ENCODE data around the gene KRT222. TPM values are rescaled to one million over a fixed set of nuclear protein-coding genes. Genes with fewer than 3 reads are reported as not detected.
A peak's percentile ranks its signal among the peaks of the same experiment; 100 is the strongest.

KRT222 gene
- total and polyA plus RNA-seq, 2 of the 13 experiments (the other 11 are each of a cell fraction or from before 2014, with no cell fraction given), result not detected

DNA sequence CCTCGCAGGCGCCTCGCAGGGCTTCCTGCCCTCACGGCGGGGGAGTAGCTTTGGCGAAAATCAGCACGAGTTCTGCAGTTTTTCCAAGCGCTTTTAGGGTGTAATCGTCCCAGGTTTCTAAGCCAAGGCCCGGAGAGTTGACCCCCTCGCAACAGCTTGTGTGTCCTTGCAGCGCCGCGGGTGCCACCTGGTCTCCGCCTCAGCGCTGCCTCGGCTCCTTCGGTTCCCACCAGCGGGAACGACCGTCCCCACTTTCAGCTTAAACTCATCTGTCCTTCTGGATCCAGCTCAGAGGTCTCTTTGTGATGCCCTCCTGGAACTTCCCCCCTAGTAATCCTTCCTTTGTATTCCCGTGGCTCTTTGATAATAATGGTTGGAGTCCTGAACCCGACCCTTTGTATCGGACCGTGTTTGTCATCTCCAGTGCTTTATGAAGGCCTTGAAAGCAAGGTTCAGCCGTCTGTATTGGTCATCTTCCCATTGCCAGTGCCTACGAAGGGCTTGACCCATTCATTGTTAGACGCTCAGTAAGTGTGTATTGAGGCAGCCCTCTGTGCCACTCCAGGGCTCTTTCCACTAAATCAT, 16.5 kb downstream of the KRT222 start (continued):
- TF ChIP-seq HOXA5 (CRISPR knock-in tag; IDR thresholded peaks at IDR 0.05) (no peak), RXRA (CRISPR knock-in tag; IDR thresholded peaks at IDR 0.05) (0 out of 2 replicates have a peak, but pooled peaks have one; percentile 19), ZBTB20 (CRISPR knock-in tag; IDR thresholded peaks at IDR 0.05; ENCODE audit: borderline replicate concordance, low read depth) (peak; percentile 6; the same call in 1 of the 2 replicates), TAF1 (CRISPR knock-in tag; IDR thresholded peaks at IDR 0.05) (0 out of 2 replicates have a peak, but pooled peaks have one; percentile 53), ATF5 (CRISPR knock-in tag; IDR thresholded peaks at IDR 0.05; ENCODE audit: low read depth) (0 out of 2 replicates have a peak, but pooled peaks have one; percentile 72), HES4 (CRISPR knock-in tag; IDR thresholded peaks at IDR 0.05; ENCODE audit: borderline replicate concordance) (no peak), LCORL (IDR thresholded peaks at IDR 0.05) (no peak), LCORL (CRISPR knock-in tag; IDR thresholded peaks at IDR 0.05) (0 out of 2 replicates have a peak, but pooled peaks have one; percentile 16), ZNF552 (CRISPR knock-in tag; IDR thresholded peaks at IDR 0.05; ENCODE audit: borderline replicate concordance) (0 out of 2 replicates have a peak, but pooled peaks have one; percentile 45), THAP11 (CRISPR knock-in tag; IDR thresholded peaks at IDR 0.05) (no peak), ZNF550 (CRISPR knock-in tag; IDR thresholded peaks at IDR 0.05; ENCODE audit: borderline replicate concordance) (0 out of 2 replicates have a peak, but pooled peaks have one; percentile 0), CCDC6 (CRISPR knock-in tag; IDR thresholded peaks at IDR 0.05) (0 out of 2 replicates have a peak, but pooled peaks have one; percentile 32), ZUFSP (CRISPR knock-in tag; IDR thresholded peaks at IDR 0.05; ENCODE audit: borderline replicate concordance) (no peak), TBP (CRISPR knock-in tag; IDR thresholded peaks at IDR 0.05) (no peak), THAP8 (CRISPR knock-in tag; IDR thresholded peaks at IDR 0.05; ENCODE audit: borderline replicate concordance) (no peak), ARHGAP35 (CRISPR knock-in tag; IDR thresholded peaks at IDR 0.05; ENCODE audit: borderline replicate concordance) (0 out of 2 replicates have a peak, but pooled peaks have one; percentile 47), ZNF746 (CRISPR knock-in tag; IDR thresholded peaks at IDR 0.05) (0 out of 2 replicates have a peak, but pooled peaks have one; percentile 26), FOXC1 (CRISPR knock-in tag; IDR thresholded peaks at IDR 0.05; ENCODE audit: borderline replicate concordance) (no peak; the same call in 1 of the 2 replicates), ZNF33B (CRISPR knock-in tag; IDR thresholded peaks at IDR 0.05) (0 out of 2 replicates have a peak, but pooled peaks have one; percentile 49)
- TF ChIP-seq, protein P1, sequence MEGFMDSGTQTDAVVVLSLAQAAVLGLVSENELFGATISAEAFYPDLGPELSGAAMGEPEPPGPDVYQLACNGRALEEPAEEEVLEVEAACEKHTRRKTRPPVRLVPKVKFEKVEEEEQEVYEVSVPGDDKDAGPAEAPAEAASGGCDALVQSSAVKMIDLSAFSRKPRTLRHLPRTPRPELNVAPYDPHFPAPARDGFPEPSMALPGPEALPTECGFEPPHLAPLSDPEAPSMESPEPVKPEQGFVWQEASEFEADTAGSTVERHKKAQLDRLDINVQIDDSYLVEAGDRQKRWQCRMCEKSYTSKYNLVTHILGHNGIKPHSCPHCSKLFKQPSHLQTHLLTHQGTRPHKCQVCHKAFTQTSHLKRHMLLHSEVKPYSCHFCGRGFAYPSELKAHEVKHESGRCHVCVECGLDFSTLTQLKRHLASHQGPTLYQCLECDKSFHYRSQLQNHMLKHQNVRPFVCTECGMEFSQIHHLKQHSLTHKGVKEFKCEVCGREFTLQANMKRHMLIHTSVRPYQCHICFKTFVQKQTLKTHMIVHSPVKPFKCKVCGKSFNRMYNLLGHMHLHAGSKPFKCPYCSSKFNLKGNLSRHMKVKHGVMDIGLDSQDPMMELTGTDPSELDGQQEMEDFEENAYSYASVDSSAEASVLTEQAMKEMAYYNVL (CRISPR knock-in tag; IDR thresholded peaks at IDR 0.05; ENCODE audit: borderline replicate concordance), result 0 out of 2 replicates have a peak, but pooled peaks have one; percentile 18
- TF ChIP-seq, protein P2, sequence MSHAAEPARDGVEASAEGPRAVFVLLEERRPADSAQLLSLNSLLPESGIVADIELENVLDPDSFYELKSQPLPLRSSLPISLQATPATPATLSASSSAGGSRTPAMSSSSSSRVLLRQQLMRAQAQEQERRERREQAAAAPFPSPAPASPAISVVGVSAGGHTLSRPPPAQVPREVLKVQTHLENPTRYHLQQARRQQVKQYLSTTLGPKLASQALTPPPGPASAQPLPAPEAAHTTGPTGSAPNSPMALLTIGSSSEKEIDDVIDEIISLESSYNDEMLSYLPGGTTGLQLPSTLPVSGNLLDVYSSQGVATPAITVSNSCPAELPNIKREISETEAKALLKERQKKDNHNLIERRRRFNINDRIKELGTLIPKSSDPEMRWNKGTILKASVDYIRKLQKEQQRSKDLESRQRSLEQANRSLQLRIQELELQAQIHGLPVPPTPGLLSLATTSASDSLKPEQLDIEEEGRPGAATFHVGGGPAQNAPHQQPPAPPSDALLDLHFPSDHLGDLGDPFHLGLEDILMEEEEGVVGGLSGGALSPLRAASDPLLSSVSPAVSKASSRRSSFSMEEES (CRISPR knock-in tag; IDR thresholded peaks at IDR 0.05), result no peak

Data from HepG2 (cell line).